GM18526 (cell line): ENCODE measurements around the gene PKP4.

Source experiments
- POLR2A ChIP-seq: IDR thresholded peaks from 3 replicates; pipeline ENCODE4 v1.6.1; 2011; ENCODE audit not compliant: insufficient read length; ENCODE audit errors: extremely low read depth

Gene PKP4

GRCh38 chr2:158719403-158719802 lies 262.7 kb downstream of the PKP4 start:
- TF ChIP-seq POLR2A = no peak

- no peak for TF ChIP-seq POLR2A
Observed at GRCh38 chr2:158722266-158723105, 265.7 kb downstream of the PKP4 start.

GRCh38 chr2:158723181-158723838 lies 266.6 kb downstream of the PKP4 start:
- TF ChIP-seq POLR2A = no peak

- no peak for TF ChIP-seq POLR2A
Observed at GRCh38 chr2:158723921-158724802, 267.4 kb downstream of the PKP4 start.

GRCh38 chr2:158724803-158725381 lies 268.1 kb downstream of the PKP4 start:
- no peak for TF ChIP-seq POLR2A

GRCh38 chr2:158725441-158725891 lies 268.7 kb downstream of the PKP4 start:
- TF ChIP-seq POLR2A = no peak

- no peak for TF ChIP-seq POLR2A
Observed at GRCh38 chr2:158726911-158727592, 270.3 kb downstream of the PKP4 start.

- TF ChIP-seq POLR2A = no peak
Observed at GRCh38 chr2:158728422-158728821, 271.7 kb downstream of the PKP4 start.

GRCh38 chr2:158729451-158729850 lies 272.7 kb downstream of the PKP4 start:
- no peak for TF ChIP-seq POLR2A

- TF ChIP-seq POLR2A = no peak
Observed at GRCh38 chr2:158729873-158730620, 273.3 kb downstream of the PKP4 start.

GRCh38 chr2:158730621-158731140 lies 273.9 kb downstream of the PKP4 start:
- no peak for TF ChIP-seq POLR2A

GRCh38 chr2:158731386-158731785 lies 274.6 kb downstream of the PKP4 start:
- TF ChIP-seq POLR2A = no peak
